Astrocyte (in vitro differentiated cells and primary cell): Measurements from ENCODE around the gene CHST15. TPM values are rescaled to one million over a fixed set of nuclear protein-coding genes. Genes with fewer than 3 reads are reported as not detected.

ENCODE experiments used
- DNase-seq: peaks from one replicate; pipeline ENCODE4 v3.0.0-alpha.2; 2010; ENCODE audit warnings: low read depth
- FAIRE-seq: peaks from 2 replicates; lab custom pipeline; 2011; peaks lifted over from hg19 to GRCh38; lab: Jason Lieb, UNC
- H2AFZ ChIP-seq: 2 replicates; pipeline ENCODE4 v1.6.0; 2012; ENCODE audit warnings: low read depth, low read length, inconsistent platforms
- H3K27ac ChIP-seq: 2 replicates; pipeline ENCODE4 v1.5.1; 2011; ENCODE audit warnings: low read depth, low read length, inconsistent platforms
- H3K27me3 ChIP-seq: 2 replicates; pipeline ENCODE4 v1.6.0; 2011; ENCODE audit warnings: low read length, inconsistent platforms; ENCODE audit not compliant: insufficient read depth
- H3K36me3 ChIP-seq: 2 replicates; pipeline ENCODE4 v1.5.1; 2011; ENCODE audit warnings: low read length, inconsistent platforms; ENCODE audit not compliant: insufficient read depth
- H3K4me1 ChIP-seq: 2 replicates; pipeline ENCODE4 v1.5.1; 2011; ENCODE audit warnings: low read length, inconsistent platforms; ENCODE audit not compliant: insufficient read depth
- H3K4me2 ChIP-seq: 2 replicates; pipeline ENCODE4 v1.6.0; 2012; ENCODE audit warnings: low read length, inconsistent platforms
- H3K4me3 ChIP-seq: 2 replicates; pipeline ENCODE4 v1.5.1; 2011; ENCODE audit warnings: low read depth, mild to moderate bottlenecking, low read length, inconsistent platforms; ENCODE audit not compliant: insufficient read depth
- H3K79me2 ChIP-seq: 2 replicates; pipeline ENCODE4 v1.6.0; 2012; ENCODE audit warnings: mild to moderate bottlenecking, low read length, inconsistent platforms; ENCODE audit not compliant: insufficient read depth
- H3K9ac ChIP-seq: 2 replicates; pipeline ENCODE4 v1.6.0; 2012; ENCODE audit warnings: mild to moderate bottlenecking, low read length, inconsistent platforms
- H3K9me3 ChIP-seq: 2 replicates; pipeline ENCODE4 v1.5.1; 2012; ENCODE audit warnings: low read depth, mild to moderate bottlenecking, low read length, inconsistent platforms; ENCODE audit not compliant: insufficient read depth
- H4K20me1 ChIP-seq: 2 replicates; pipeline ENCODE4 v1.6.0; 2012; ENCODE audit warnings: low read length, inconsistent platforms; ENCODE audit not compliant: insufficient read depth
- H3K27ac Mint-ChIP-seq: one replicate; pipeline ENCODE4 v1.8.0; 2021; ENCODE audit warnings: mild to moderate bottlenecking, mixed read lengths; ENCODE audit not compliant: unreplicated experiment
- H3K27me3 Mint-ChIP-seq: one replicate; pipeline ENCODE4 v1.8.0; 2021; ENCODE audit warnings: low read depth, mixed read lengths; ENCODE audit not compliant: unreplicated experiment
- H3K36me3 Mint-ChIP-seq: one replicate; pipeline ENCODE4 v1.8.0; 2021; ENCODE audit warnings: low read depth, mixed read lengths; ENCODE audit not compliant: unreplicated experiment
- H3K4me1 Mint-ChIP-seq: one replicate; pipeline ENCODE4 v1.8.0; 2021; ENCODE audit warnings: low read depth, mixed read lengths; ENCODE audit not compliant: unreplicated experiment
- H3K4me3 Mint-ChIP-seq: one replicate; pipeline ENCODE4 v1.8.0; 2021; ENCODE audit warnings: mild to moderate bottlenecking, moderate library complexity, mixed read lengths; ENCODE audit not compliant: unreplicated experiment
- H3K9me3 Mint-ChIP-seq: one replicate; pipeline ENCODE4 v1.8.0; 2021; ENCODE audit warnings: mild to moderate bottlenecking, mixed read lengths; ENCODE audit not compliant: unreplicated experiment
- CTCF ChIP-seq: IDR thresholded peaks from 2 replicates; pipeline ENCODE4 v1.5.1; 2011; ENCODE audit warnings: low read depth, mild to moderate bottlenecking, inconsistent platforms, low read length, moderate library complexity; ENCODE audit not compliant: insufficient read depth
- EZH2 ChIP-seq: IDR thresholded peaks from 2 replicates; pipeline ENCODE4 v1.6.1; 2012; ENCODE audit warnings: mild to moderate bottlenecking, low read length, inconsistent platforms; ENCODE audit not compliant: insufficient read depth
- total RNA-seq: library from RNA; stranded (reverse); gene quantifications from 2 replicates; pipeline ENCODE4 v1.2.1, GENCODE V29; 2021

The CHST15 gene
- total RNA-seq, 1 donor from 2014 or later = 20.6 TPM

DNA sequence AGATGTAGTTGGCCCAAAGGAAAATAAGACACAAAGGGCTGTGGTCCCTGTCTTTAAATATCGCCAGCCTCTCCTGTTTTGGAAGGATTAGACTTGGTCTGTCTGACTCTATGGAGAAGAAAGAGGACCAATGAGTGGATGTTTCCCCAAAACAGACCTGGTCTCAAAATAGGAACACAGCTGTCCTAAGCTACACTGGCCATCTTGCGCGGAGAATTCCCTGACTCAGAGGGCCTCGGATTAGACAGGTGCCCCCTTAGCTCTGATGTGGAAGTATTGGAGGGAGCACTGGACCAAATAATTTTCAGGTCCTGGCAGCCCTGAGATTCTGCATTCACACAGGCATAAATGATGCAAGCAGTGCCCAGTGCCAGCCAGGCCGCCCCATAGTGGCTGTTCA, 56.1 kb downstream of the CHST15 start:
- no peaks in the 10 kb centered on the region for H4K20me1 ChIP-seq
- peaks cover 25% of the 10 kb centered on the region for H3K36me3 Mint-ChIP-seq
- H2AFZ ChIP-seq = no peak overlapping the region
- no peak overlapping the region for H3K4me2 ChIP-seq
- H3K9me3 ChIP-seq = no peaks in the 10 kb centered on the region
- H3K4me3 ChIP-seq = no peak overlapping the region
- peaks cover 8% of the 10 kb centered on the region for H3K27me3 ChIP-seq
- H3K4me3 Mint-ChIP-seq = no peak overlapping the region
- TF ChIP-seq EZH2 (no peak), CTCF (no peak)
- no peaks in the 10 kb centered on the region for H3K79me2 ChIP-seq
- no peak overlapping the region for H3K27ac Mint-ChIP-seq
- no peaks in the 10 kb centered on the region for H3K36me3 ChIP-seq
- H3K9me3 Mint-ChIP-seq = peaks cover 2% of the 10 kb centered on the region
- H3K9ac ChIP-seq = no peak overlapping the region
- no peak for DNase-seq
- no peak for FAIRE-seq
- H3K27me3 Mint-ChIP-seq = peaks cover 7% of the 10 kb centered on the region
- H3K4me1 Mint-ChIP-seq = peaks cover 6% of the 10 kb centered on the region
- H3K4me1 ChIP-seq = peaks cover 14% of the 10 kb centered on the region
- no peak overlapping the region for H3K27ac ChIP-seq

- peaks cover 7% of the 10 kb centered on the region for H3K27me3 Mint-ChIP-seq
- H3K4me3 ChIP-seq = no peak overlapping the region
- no peaks in the 10 kb centered on the region for H3K79me2 ChIP-seq
- no peak overlapping the region for H3K27ac Mint-ChIP-seq
- no peak overlapping the region for H3K9ac ChIP-seq
- no peaks in the 10 kb centered on the region for H3K36me3 ChIP-seq
- H3K9me3 ChIP-seq = no peaks in the 10 kb centered on the region
- peaks cover 25% of the 10 kb centered on the region for H3K36me3 Mint-ChIP-seq
- H3K4me1 Mint-ChIP-seq = peaks cover 5% of the 10 kb centered on the region
- FAIRE-seq (no peak), DNase-seq (no peak)
- no peak overlapping the region for H2AFZ ChIP-seq
- H3K9me3 Mint-ChIP-seq = peaks cover 2% of the 10 kb centered on the region
- H3K27ac ChIP-seq = no peak overlapping the region
- H3K4me2 ChIP-seq = no peak overlapping the region
- H4K20me1 ChIP-seq = no peaks in the 10 kb centered on the region
- H3K27me3 ChIP-seq = peaks cover 14% of the 10 kb centered on the region
- peaks cover 14% of the 10 kb centered on the region for H3K4me1 ChIP-seq
- no peak overlapping the region for H3K4me3 Mint-ChIP-seq
- TF ChIP-seq CTCF (no peak), EZH2 (no peak)
Observed at GRCh38 chr10:124036746-124037145, 56.7 kb downstream of the CHST15 start.

DNA sequence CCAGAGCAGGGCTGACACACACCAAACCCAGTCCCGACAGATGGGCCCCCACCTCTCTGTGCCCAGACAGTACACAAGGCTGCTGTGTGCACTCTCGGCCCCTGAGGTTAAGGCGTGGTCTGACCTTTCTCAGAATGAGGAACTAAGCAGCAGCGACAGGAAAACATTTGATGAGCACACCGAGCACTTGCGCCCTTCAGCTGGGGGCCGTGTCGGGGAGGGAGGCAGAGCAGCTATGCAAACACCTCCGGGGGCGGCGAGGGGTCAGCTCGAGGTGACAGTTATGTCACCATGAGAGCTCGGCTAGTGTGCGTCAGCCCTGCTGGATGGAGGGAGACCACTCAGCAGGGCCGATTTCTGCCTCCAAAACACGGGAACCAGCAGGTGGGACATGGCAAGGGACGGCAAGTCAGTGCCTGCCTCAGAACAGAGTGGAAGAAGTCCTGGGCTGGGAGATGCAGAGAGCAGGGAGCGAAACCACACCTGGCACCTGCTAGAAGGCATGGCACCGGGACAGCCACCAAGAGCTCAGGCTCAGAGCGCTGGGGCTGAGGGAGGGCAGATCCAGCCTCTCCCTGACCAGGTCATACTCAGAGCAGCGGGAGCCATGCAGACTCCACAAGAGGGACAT, 57.4 kb downstream of the CHST15 start:
- Mint-ChIP-seq H3K4me1 (peaks cover 4% of the 10 kb centered on the region), H3K9me3 (peaks cover 2% of the 10 kb centered on the region), H3K27ac (no peak overlapping the region), H3K27me3 (peaks cover 7% of the 10 kb centered on the region), H3K36me3 (peaks cover 25% of the 10 kb centered on the region), H3K4me3 (peak overlapping the region; percentile 14)
- H3K36me3 ChIP-seq = no peaks in the 10 kb centered on the region
- FAIRE-seq = no peak
- H3K9ac ChIP-seq = no peak overlapping the region
- no peak for TF ChIP-seq CTCF
- no peak for TF ChIP-seq EZH2
- H4K20me1 ChIP-seq = no peaks in the 10 kb centered on the region
- H2AFZ ChIP-seq = no peak overlapping the region
- no peak overlapping the region for H3K4me2 ChIP-seq
- no peak for DNase-seq
- no peaks in the 10 kb centered on the region for H3K79me2 ChIP-seq
- no peak overlapping the region for H3K27ac ChIP-seq
- peaks cover 15% of the 10 kb centered on the region for H3K27me3 ChIP-seq
- H3K4me3 ChIP-seq = no peak overlapping the region
- peaks cover 14% of the 10 kb centered on the region for H3K4me1 ChIP-seq
- no peaks in the 10 kb centered on the region for H3K9me3 ChIP-seq
